ENCODE data around the gene RPTOR.
"Not testable (repeated sequence)": the region's sequence is repeated elsewhere in the genome, so short reads cannot be mapped to it uniquely, and the experiment has no call there.

Gene RPTOR

GRCh38 chr17:80726558-80727408 lies 182.1 kb downstream of the RPTOR start:
- DNase-seq, result no peak

GRCh38 chr17:80727409-80727755 lies 182.7 kb downstream of the RPTOR start:
- no peak for DNase-seq

GRCh38 chr17:80729016-80729415 lies 184.4 kb downstream of the RPTOR start:
- no peak for DNase-seq

- DNase-seq, result no peak
These were observed 185.1 kb downstream of the RPTOR start for GRCh38 chr17:80729761-80730160.

- no peak for DNase-seq
These were observed 186.1 kb downstream of the RPTOR start for GRCh38 chr17:80730739-80731138.

GRCh38 chr17:80731323-80731722 lies 186.7 kb downstream of the RPTOR start:
- DNase-seq, result no peak

- no peak for DNase-seq
These were observed 187.6 kb downstream of the RPTOR start for GRCh38 chr17:80732268-80732667.

- peak; percentile 93 for DNase-seq
These were observed 192.7 kb downstream of the RPTOR start for GRCh38 chr17:80737106-80738019.

- DNase-seq, result peak; percentile 89
These were observed 193.6 kb downstream of the RPTOR start for GRCh38 chr17:80738020-80738808.

- no peak for DNase-seq
These were observed 194.5 kb downstream of the RPTOR start for GRCh38 chr17:80738987-80739730.

GRCh38 chr17:80740141-80740540 lies 195.5 kb downstream of the RPTOR start:
- DNase-seq, result no peak

- DNase-seq, result no peak
These were observed 197.5 kb downstream of the RPTOR start for GRCh38 chr17:80742091-80742490.

GRCh38 chr17:80742581-80743180 lies 198.0 kb downstream of the RPTOR start:
- DNase-seq, result no peak

- no peak for DNase-seq
These were observed 198.6 kb downstream of the RPTOR start for GRCh38 chr17:80743181-80743771.

- not testable (repeated sequence) for DNase-seq
These were observed 199.3 kb downstream of the RPTOR start for GRCh38 chr17:80743973-80744372.

- DNase-seq, result not testable (repeated sequence)
These were observed 200.1 kb downstream of the RPTOR start for GRCh38 chr17:80744725-80745124.

GRCh38 chr17:80745183-80745582 lies 200.5 kb downstream of the RPTOR start:
- DNase-seq, result no peak

GRCh38 chr17:80746262-80746935 lies 201.8 kb downstream of the RPTOR start:
- DNase-seq, result no peak

GRCh38 chr17:80747469-80747868 lies 202.8 kb downstream of the RPTOR start:
- DNase-seq, result no peak

GRCh38 chr17:80749611-80750010 lies 205.0 kb downstream of the RPTOR start:
- no peak for DNase-seq

GRCh38 chr17:80750263-80750662 lies 205.6 kb downstream of the RPTOR start:
- no peak for DNase-seq
